ENCODE measurements around the gene HES2.

GRCh38 chr1:6450005-6450450, 30.3 kb upstream of the HES2 start:
- no peak for TF ChIP-seq CTCF (IDR thresholded peaks at IDR 0.05)
- TF ChIP-seq POLR2A (IDR thresholded peaks at IDR 0.05): no peak
- no peak for TF ChIP-seq POLR2AphosphoS5 (IDR thresholded peaks at IDR 0.05)
- no peak for TF ChIP-seq EP300 (IDR thresholded peaks at IDR 0.05)

All from gastroesophageal sphincter (tissue), 3 donors.